Gastrocnemius medialis (tissue), 4 donors: ENCODE measurements around the gene TMCO4.

Experiments
- CTCF ChIP-seq, 5 experiments: fragments of 450-650 bp in 3 of 5; fragments of 200-600 bp in 2 of 5; sonication (generic) in 2 of 5; IDR thresholded peaks in 4 of 5; conservative IDR thresholded peaks in 1 of 5; 1 replicate in 4 of 5; 2 replicates in 1 of 5; pipeline ENCODE4 v1.5.1; 2016 to 2019; ENCODE audit warnings: antibody characterized with exemption in 5 of 5, mild to moderate bottlenecking in 3 of 5, moderate library complexity in 3 of 5
- POLR2A ChIP-seq, 2 donors: fragments of 450-650 bp; IDR thresholded peaks; one replicate each; pipeline ENCODE4 v1.6.1; 2017; ENCODE audit warnings: antibody characterized with exemption in 2 of 2, mild to moderate bottlenecking in 2 of 2, moderate library complexity in 2 of 2

GRCh38 chr1:19640363-19641316, 159.1 kb downstream of the TMCO4 start:
- TF ChIP-seq CTCF (IDR thresholded peaks at IDR 0.05 in 4 of 5, conservative IDR thresholded peaks at IDR 0.05 in 1 of 5) (no peak), POLR2A (IDR thresholded peaks at IDR 0.05) (no peak)
